Cardiac fibroblast (primary cell): ENCODE results near the gene TMEM200C.
A peak's percentile ranks its signal among the peaks of the same experiment; 100 is the strongest.

Experiments
- DNase-seq, 2 donors: peaks; one replicate each; pipeline versions ENCODE4 v3.0.0 to v3.0.0-alpha.2; 2010; ENCODE audit warnings: low read depth in 2 of 2
- H3K4me3 ChIP-seq, 2 donors: replicated peaks in 1 of 2; 1 replicate in 1 of 2; 2 replicates in 1 of 2; pipeline ENCODE4 v1.5.1; 2011; ENCODE audit warnings: low read depth in 2 of 2, low read length in 2 of 2, mild to moderate bottlenecking in 2 of 2, moderate library complexity in 1 of 2
- CTCF ChIP-seq: IDR thresholded peaks from one replicate; pipeline ENCODE4 v1.5.1; 2011; ENCODE audit warnings: low read depth, mild to moderate bottlenecking, low read length, inconsistent platforms

Gene TMEM200C

GRCh38 chr18:5884375-5884774 lies 10.9 kb downstream of the TMEM200C start:
- TF ChIP-seq CTCF, result no peak
- no peak overlapping the region for H3K4me3 ChIP-seq
- DNase-seq, result no peak

- DNase-seq, result peak; percentile 59 to 64
- TF ChIP-seq CTCF, result peak; percentile 76
- H3K4me3 ChIP-seq, result no peak overlapping the region
Measured at GRCh38 chr18:5879479-5879882, 15.8 kb downstream of the TMEM200C start.

- no peak for TF ChIP-seq CTCF
- H3K4me3 ChIP-seq, result no peak overlapping the region
- no peak for DNase-seq
Measured at GRCh38 chr18:5876891-5877290, 18.4 kb downstream of the TMEM200C start.

- no peak for DNase-seq
- TF ChIP-seq CTCF, result no peak
- no peak overlapping the region for H3K4me3 ChIP-seq
Measured at GRCh38 chr18:5874336-5874735, 21.0 kb downstream of the TMEM200C start.

GRCh38 chr18:5872886-5873285 lies 22.4 kb downstream of the TMEM200C start:
- H3K4me3 ChIP-seq, result no peak overlapping the region
- DNase-seq, result no peak
- TF ChIP-seq CTCF, result no peak

GRCh38 chr18:5871426-5871825 lies 23.9 kb downstream of the TMEM200C start:
- no peak for TF ChIP-seq CTCF
- H3K4me3 ChIP-seq, result no peak overlapping the region
- DNase-seq, result no peak

GRCh38 chr18:5868218-5868854 lies 27.0 kb downstream of the TMEM200C start:
- peak; percentile 91 to 92 for DNase-seq
- TF ChIP-seq CTCF, result peak; percentile 75

More at GRCh38 chr18:5868218-5868854, 27.0 kb downstream of the TMEM200C start:
- no peak overlapping the region for H3K4me3 ChIP-seq
